ENCODE results near the gene KIF16B. TPM values are rescaled to one million over a fixed set of nuclear protein-coding genes. Genes with fewer than 3 reads are reported as not detected.

Gene KIF16B
- total RNA-seq, 6 donors from 2014 or later, result 18.4 to 114 (median 26.3) TPM

- Histone ChIP-seq H3K27me3 (no peaks in the 10 kb centered on the region), H3K36me3 (peaks cover 0 to 38% (median 8%) of the 10 kb centered on the region in 4 donors), H3K27ac (no peak overlapping the region), H3K4me1 (no peaks in the 10 kb centered on the region), H3K4me3 (no peak overlapping the region), H3K9me3 (no peaks in the 10 kb centered on the region)
- TF ChIP-seq EP300 (IDR thresholded peaks at IDR 0.05), result no peak
- no peak for TF ChIP-seq POLR2AphosphoS5 (IDR thresholded peaks at IDR 0.05)
- no peak for TF ChIP-seq POLR2A (IDR thresholded peaks at IDR 0.05)
- no peak for TF ChIP-seq CTCF (IDR thresholded peaks at IDR 0.05)
- no peak for ATAC-seq (ENCODE audit: low FRiP score in 2 of 2)
- WGBS, 2 donors, result 89 to 93% methylated on average over 4 of the region's 4 CpGs
- no peak for DNase-seq
Observed at GRCh38 chr20:16423311-16424212, 149.7 kb downstream of the KIF16B start.

GRCh38 chr20:16419138-16419715 lies 154.0 kb downstream of the KIF16B start:
- no peak for ATAC-seq (ENCODE audit: low FRiP score in 2 of 2)
- Histone ChIP-seq H3K27ac (no peak overlapping the region), H3K4me3 (no peak overlapping the region), H3K9me3 (no peaks in the 10 kb centered on the region), H3K36me3 (peaks cover 0 to 11% (median 7%) of the 10 kb centered on the region in 4 donors), H3K4me1 (no peaks in the 10 kb centered on the region), H3K27me3 (no peaks in the 10 kb centered on the region)
- DNase-seq, result no peak
- TF ChIP-seq POLR2AphosphoS5 (IDR thresholded peaks at IDR 0.05) (no peak), EP300 (IDR thresholded peaks at IDR 0.05) (no peak), POLR2A (IDR thresholded peaks at IDR 0.05) (no peak), CTCF (IDR thresholded peaks at IDR 0.05) (no peak)
- WGBS, 2 donors, result 84 to 95% methylated on average over 2 of the region's 2 CpGs

GRCh38 chr20:16418616-16419015 lies 154.6 kb downstream of the KIF16B start:
- no peak for ATAC-seq (ENCODE audit: low FRiP score in 2 of 2)

GRCh38 chr20:16417001-16417400 lies 156.2 kb downstream of the KIF16B start:
- Histone ChIP-seq H3K9me3 (no peaks in the 10 kb centered on the region), H3K27ac (no peak overlapping the region), H3K27me3 (no peaks in the 10 kb centered on the region), H3K36me3 (no peaks in the 10 kb centered on the region), H3K4me3 (no peak overlapping the region), H3K4me1 (no peaks in the 10 kb centered on the region)
- 86 to 87% methylated on average over 8 of the region's 8 CpGs for WGBS, 2 donors
- DNase-seq (no peak), ATAC-seq (ENCODE audit: low FRiP score in 2 of 2) (no peak)
- TF ChIP-seq POLR2AphosphoS5 (IDR thresholded peaks at IDR 0.05) (no peak), EP300 (IDR thresholded peaks at IDR 0.05) (no peak), CTCF (IDR thresholded peaks at IDR 0.05) (no peak), POLR2A (IDR thresholded peaks at IDR 0.05) (no peak)

More at GRCh38 chr20:16418616-16419015, 154.6 kb downstream of the KIF16B start:
- Histone ChIP-seq H3K27ac (no peak overlapping the region), H3K27me3 (no peaks in the 10 kb centered on the region), H3K4me1 (no peaks in the 10 kb centered on the region), H3K9me3 (no peaks in the 10 kb centered on the region), H3K4me3 (no peak overlapping the region), H3K36me3 (peaks cover 0 to 5% (median under 1%) of the 10 kb centered on the region in 4 donors)
- TF ChIP-seq CTCF (IDR thresholded peaks at IDR 0.05) (no peak), EP300 (IDR thresholded peaks at IDR 0.05) (no peak), POLR2AphosphoS5 (IDR thresholded peaks at IDR 0.05) (no peak), POLR2A (IDR thresholded peaks at IDR 0.05) (no peak)
- no peak for DNase-seq
- 93 to 100% methylated on average over 1 of the region's 1 CpG for WGBS, 2 donors
